GM18505 (cell line): Measurements from ENCODE around the gene WDR5.

Experiments used
- ATAC-seq: cut with Tn5 transposase; IDR thresholded peaks from one replicate; pipeline ENCODE4 v1.9.1; 2021; ENCODE audit not compliant: unreplicated experiment
- POLR2A ChIP-seq: IDR thresholded peaks from 4 replicates; pipeline ENCODE4 v1.6.1; 2011; ENCODE audit warnings: borderline replicate concordance; ENCODE audit not compliant: insufficient read depth, insufficient read length; ENCODE audit errors: extremely low read depth

The WDR5 gene

DNA sequence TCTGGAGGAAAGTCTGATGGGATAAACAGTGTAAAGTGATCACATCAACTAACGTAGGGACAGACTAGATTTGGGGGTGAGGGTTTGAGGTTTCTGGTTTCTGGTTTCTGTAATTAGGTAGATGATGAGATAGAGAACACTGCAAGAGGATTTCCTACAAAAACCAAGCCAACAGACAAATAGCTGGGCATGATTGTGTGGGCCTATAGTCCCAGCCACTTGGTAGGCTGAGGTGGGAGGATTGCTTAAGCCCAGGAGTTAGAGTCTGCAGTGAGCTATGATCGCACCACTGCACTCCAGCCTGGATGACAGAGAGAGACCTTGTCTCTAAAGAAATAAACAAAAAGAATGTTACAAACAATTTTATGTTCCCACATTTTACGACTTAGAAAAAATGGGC is 62.9 kb downstream of the WDR5 start:
- no peak for ATAC-seq
- no peak for TF ChIP-seq POLR2A

DNA sequence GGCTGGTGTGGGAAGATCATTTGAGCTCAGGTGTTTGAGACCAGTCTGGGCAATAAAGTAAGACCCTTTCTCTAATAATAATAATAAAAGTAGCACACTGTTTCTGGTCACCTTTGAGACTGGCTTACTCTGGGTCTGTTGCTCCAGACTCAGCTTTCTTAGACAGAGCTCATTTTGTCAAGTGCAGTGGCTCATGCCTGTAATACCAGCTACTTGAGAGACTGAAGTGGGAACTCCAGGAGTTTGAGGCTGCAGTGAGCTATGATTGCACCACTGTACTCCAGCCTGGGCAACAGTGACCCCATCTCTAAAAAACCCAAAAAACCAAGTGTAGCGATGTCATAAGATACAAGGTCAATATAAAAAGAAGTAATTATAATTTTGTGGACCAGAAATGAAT is 64.8 kb downstream of the WDR5 start:
- TF ChIP-seq POLR2A, result no peak
- ATAC-seq, result no peak

DNA sequence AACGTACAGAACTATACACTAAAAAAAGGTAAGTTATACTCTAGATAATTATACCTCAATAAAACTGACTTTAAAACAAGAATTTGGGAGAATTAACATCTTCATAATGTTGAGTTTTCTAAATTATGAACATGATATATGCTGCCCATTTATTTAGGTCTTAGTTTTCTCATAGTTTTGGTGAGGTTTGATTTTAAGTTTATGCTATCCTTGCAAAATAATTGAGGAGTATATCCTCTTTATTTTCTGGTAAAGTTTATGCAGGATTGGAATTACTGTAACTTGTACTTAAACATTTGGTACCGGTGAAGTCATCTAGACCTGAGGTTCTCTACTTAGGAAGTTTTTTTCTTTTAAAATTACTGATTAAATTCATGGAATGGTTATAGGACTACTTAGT is 67.3 kb downstream of the WDR5 start:
- no peak for ATAC-seq
- TF ChIP-seq POLR2A, result no peak

DNA sequence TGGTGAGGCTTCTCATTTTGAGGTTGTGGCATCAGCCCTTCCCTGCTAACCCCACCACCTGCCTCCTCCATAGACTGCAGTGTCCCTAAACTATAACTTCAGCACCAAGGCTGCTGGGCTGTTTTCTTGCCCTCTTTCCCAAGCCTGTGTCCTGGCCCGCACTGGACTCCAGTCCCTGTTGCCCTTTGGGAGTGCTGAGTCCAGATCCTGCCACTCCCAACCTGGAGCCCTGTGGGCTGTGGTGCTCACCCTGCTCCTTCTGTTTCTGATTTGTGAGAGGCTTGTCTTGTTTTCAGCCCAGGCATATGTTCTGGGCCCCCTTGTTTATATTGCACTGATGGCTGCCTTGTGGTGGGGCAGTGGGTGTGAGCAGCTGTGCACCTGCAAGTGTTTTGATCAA is 68.2 kb downstream of the WDR5 start:
- TF ChIP-seq POLR2A, result no peak
- ATAC-seq, result no peak

DNA sequence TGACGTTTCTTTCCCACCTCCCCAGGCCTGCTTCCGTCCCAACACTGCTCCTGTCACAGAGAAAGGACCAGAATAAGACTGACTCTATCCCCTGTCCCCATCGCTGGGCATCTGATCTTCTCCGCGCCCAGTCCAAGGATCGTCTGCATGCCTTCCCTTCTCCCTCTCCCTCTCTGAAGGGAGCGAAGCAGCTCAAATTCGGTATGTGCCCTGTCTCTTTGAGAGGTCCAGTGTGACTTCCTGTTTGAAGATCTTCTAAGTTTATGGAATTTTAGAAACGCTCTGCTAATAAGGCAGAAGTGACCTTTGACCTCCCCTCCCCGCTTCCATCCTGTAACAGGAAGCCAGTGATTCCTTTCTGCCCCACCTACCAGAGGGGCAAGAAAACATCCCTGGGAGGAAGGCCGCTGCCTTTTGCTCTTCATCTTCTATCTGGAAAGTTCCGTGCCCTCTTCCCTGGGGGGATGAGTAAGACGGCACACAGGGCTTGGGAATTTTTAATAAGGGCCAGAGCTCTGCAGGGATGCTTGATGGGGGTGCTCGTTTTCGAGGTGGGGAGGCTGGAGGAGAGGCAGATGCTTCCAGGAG is 69.2 kb downstream of the WDR5 start:
- TF ChIP-seq POLR2A, result no peak
- ATAC-seq, result no peak

DNA sequence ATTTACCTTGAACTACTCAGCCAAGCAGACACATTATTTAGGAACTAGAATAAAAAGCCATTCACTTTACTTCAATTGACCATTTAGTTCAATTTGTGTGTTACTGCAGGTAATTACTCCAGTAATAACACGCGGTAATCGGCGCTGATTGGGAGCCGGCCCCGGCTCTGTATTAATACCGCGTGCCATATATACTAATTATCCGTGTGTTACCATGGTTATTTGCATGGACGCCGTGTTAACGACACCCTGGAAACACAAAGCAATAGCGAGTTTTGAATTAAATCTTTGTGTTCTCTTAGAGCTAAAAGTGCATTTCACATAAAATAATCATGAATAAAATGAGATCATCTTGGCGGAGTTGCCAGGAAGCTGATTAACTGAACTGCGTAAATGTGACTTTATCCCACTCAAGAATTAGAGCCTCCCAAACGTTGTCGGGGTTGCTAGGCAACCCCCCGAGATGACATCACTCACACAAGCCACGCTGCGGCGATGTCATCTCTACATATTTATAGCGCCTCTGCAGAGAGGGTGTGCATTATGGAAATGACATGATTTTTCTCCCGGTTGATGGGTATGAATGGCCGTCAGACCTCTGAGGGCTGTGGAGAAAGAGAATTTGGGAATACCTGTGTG is 69.9 kb downstream of the WDR5 start:
- no peak for ATAC-seq
- no peak for TF ChIP-seq POLR2A

DNA sequence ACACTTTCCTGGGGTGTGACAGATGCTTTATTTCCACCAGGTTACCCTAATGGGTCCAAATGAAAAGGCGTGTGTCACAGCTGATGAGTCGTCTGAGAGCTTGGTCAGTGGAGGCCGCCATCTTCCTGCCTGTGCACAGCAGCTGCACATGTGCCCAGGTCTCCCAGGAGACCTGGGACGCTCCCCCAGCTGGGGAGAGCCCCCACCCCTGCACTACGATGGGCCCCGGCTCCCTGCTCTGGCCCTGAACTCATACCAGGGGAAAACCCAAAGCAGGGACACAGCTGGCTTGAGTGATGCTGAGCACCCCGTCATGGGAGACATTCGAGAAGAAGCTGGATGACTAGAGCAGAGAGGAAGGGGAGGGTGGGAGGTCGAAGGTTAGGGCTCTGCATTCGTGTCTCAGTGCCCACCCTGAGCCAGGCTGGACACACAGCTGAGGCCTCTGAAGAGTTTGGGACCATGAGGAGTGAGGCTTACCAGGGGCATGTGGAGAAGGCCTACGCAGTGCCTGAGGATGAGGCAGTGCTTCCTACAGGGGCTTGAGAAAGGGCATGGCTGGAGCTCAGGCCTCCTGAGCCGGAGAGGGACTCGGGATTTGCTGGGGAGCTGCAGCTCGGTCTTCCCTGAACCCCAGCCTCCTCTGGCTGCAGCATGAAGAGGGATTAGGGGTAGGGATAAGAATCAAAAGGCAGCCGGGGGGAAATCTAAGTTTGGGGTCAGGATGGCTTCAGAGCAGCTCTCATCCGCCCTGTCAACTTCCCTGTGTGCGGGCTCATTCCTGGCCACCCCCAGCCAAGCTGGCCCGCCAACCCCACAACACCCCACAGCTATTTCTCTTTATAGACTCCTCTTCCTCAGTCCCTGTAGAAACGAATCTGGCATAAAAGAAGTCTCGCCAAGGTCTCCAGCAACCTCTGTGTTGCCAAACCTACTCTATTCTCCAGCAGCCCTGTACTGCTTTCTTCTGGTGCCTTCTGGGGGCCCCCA is 70.7 kb downstream of the WDR5 start:
- no peak for TF ChIP-seq POLR2A
- ATAC-seq, result no peak

DNA sequence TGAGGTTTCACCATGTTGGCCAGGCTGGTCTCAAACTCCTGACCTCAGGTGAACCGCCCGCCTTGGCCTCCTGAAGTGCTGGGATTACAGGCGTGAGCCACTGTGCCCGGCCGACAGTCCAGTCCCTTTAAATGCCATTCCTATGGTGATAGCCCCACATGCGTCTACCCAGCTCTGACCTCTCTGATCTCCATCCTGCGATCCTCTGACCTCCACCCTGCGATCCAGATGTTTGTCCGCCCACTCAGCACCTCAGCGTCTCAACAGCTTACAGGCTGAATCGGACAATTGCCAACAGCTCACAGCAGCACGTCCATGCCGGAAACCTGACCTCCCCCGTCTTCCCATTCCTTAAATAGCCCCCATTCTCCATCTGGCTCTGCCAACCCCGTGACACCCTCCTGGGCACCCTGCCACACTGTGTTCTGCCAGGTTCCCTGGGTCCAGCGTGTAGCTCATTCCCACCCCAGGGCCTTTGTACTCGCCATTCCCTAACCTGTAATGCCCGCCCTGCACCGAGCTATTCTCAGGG is 72.5 kb downstream of the WDR5 start:
- ATAC-seq, result no peak
- TF ChIP-seq POLR2A, result no peak

DNA sequence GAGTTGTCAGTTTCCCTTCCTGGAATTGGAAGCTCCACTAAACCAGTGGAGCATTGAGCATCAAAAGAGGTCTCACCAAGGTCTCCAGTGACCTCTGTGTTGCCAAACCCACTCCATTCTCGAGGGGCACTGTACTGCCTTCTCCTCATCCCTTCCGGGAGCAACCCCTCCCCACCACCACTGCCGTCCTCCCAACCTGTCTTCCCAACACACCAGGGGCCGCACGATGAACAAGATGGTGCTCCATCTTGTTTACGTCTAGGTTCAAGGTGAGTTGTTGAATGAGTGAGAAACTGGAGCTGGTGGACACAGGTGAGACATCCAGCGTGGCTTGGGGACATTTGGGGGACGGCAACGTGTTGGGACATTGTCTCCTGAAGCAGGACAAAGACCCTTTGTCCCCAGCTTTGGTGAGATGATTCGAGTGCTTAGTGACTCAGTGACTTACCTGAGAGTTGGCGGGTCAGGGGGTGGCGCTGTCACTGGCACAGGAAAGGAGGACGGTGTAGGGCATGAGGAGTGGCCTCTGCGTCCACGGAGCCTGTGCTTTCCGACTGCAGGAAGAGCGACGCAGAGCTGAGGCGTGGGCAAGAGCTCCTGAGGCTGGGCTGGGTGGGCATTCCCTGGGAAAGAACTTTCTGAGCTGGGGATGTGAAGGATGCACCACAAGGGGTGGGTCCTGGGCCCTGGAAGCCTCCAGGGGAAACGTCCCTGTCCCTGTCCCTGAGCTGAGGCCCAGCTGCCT is 73.3 kb downstream of the WDR5 start:
- no peak for ATAC-seq
- TF ChIP-seq POLR2A, result no peak
